MV-4-11 (cell line): ENCODE results near the gene TIMM22.
A peak's percentile ranks its signal among the peaks of the same experiment; 100 is the strongest.
"Not testable (repeated sequence)": the region's sequence is repeated elsewhere in the genome, so short reads cannot be mapped to it uniquely, and the experiment has no call there.

Experiments
- DNase-seq: peaks from one replicate; lab custom pipeline; 2025; lab: John Stamatoyannopoulos, UW

TIMM22 gene

GRCh38 chr17:996554-997344 is at the start of gene TIMM22:
TIMM22 (plus strand) TSS chr17:997129; CDS start chr17:997143, 14 bp downstream.
- peak; percentile 97 for DNase-seq

- no peak for DNase-seq
These were observed 48.6 kb upstream of the TIMM22 start for GRCh38 chr17:948284-948852.

- DNase-seq: no peak
These were observed 47.2 kb upstream of the TIMM22 start for GRCh38 chr17:949623-950303.

- DNase-seq: peak; percentile 14
These were observed 45.4 kb upstream of the TIMM22 start for GRCh38 chr17:951325-952132.

GRCh38 chr17:952592-952991 is 44.3 kb upstream of the TIMM22 start:
- DNase-seq: not testable (repeated sequence)

GRCh38 chr17:953767-954166 is 43.2 kb upstream of the TIMM22 start:
- DNase-seq: no peak

- DNase-seq: no peak
These were observed 42.3 kb upstream of the TIMM22 start for GRCh38 chr17:954431-955164.

- DNase-seq: no peak
These were observed 40.0 kb upstream of the TIMM22 start for GRCh38 chr17:956905-957304.

GRCh38 chr17:957856-958421 is 39.0 kb upstream of the TIMM22 start:
- DNase-seq: no peak

GRCh38 chr17:958712-959451 is 38.0 kb upstream of the TIMM22 start:
- DNase-seq: no peak

- no peak for DNase-seq
These were observed 34.8 kb upstream of the TIMM22 start for GRCh38 chr17:962166-962565.

GRCh38 chr17:962670-963069 is 34.3 kb upstream of the TIMM22 start:
- no peak for DNase-seq

GRCh38 chr17:964876-965275 is 32.1 kb upstream of the TIMM22 start:
- no peak for DNase-seq

GRCh38 chr17:965311-965989 is 31.5 kb upstream of the TIMM22 start:
- no peak for DNase-seq

GRCh38 chr17:967122-967521 is 29.8 kb upstream of the TIMM22 start:
- no peak for DNase-seq

- no peak for DNase-seq
These were observed 27.9 kb upstream of the TIMM22 start for GRCh38 chr17:968812-969730.

GRCh38 chr17:969811-970355 is 27.0 kb upstream of the TIMM22 start:
- no peak for DNase-seq

- no peak for DNase-seq
These were observed 26.6 kb upstream of the TIMM22 start for GRCh38 chr17:970364-970763.

GRCh38 chr17:971861-972260 is 25.1 kb upstream of the TIMM22 start:
- DNase-seq: not testable (repeated sequence)
